Breast epithelium (tissue), 4 donors: ENCODE data around the gene ZSWIM6. TPM values are rescaled to one million over a fixed set of nuclear protein-coding genes. Genes with fewer than 3 reads are reported as not detected.

ENCODE experiments used
- DNase-seq, 2 donors: peaks; one replicate each; pipeline ENCODE4 v3.0.0-alpha.2; 2019; ENCODE audit warnings: low spot score in 2 of 2
- H3K27ac ChIP-seq, 2 donors: fragments of 200-600 bp; sonication (generic) in 1 of 2; one replicate each; pipeline ENCODE4 v1.5.1; 2016 to 2019; ENCODE audit warnings: mild to moderate bottlenecking in 1 of 2
- H3K27me3 ChIP-seq, 2 donors: fragments of 200-600 bp; sonication (generic) in 1 of 2; one replicate each; pipeline versions ENCODE4 v1.5.1 to v1.6.0; 2017 to 2019; ENCODE audit warnings: control low read depth in 1 of 2, mild to moderate bottlenecking in 1 of 2
- H3K36me3 ChIP-seq: fragments of 200-600 bp; one replicate; pipeline ENCODE4 v1.5.1; 2019
- H3K4me1 ChIP-seq, 2 donors: fragments of 200-600 bp; sonication (generic); one replicate each; pipeline ENCODE4 v1.5.1; 2016 to 2019; ENCODE audit warnings: control low read depth in 1 of 2
- H3K4me3 ChIP-seq, 3 donors: fragments of 200-600 bp; sonication (generic); 1 replicate in 2 of 3; 2 replicates in 1 of 3; pipeline ENCODE4 v1.5.1; 2016 to 2019; ENCODE audit warnings: mild to moderate bottlenecking in 3 of 3, moderate library complexity in 2 of 3
- H3K9me3 ChIP-seq, 2 donors: fragments of 200-600 bp; sonication (generic) in 1 of 2; one replicate each; pipeline ENCODE4 v1.5.1; 2016 to 2019; ENCODE audit warnings: control low read depth in 1 of 2
- CTCF ChIP-seq, 3 donors: fragments of 450-650 bp; IDR thresholded peaks; one replicate each; pipeline ENCODE4 v1.5.1; 2016 to 2017; ENCODE audit warnings: antibody characterized with exemption in 3 of 3, mild to moderate bottlenecking in 3 of 3, moderate library complexity in 3 of 3
- POLR2A ChIP-seq: fragments of 450-650 bp; IDR thresholded peaks from one replicate; pipeline ENCODE4 v1.6.1; 2016; ENCODE audit warnings: antibody characterized with exemption, mild to moderate bottlenecking, moderate library complexity
- POLR2AphosphoS5 ChIP-seq, 3 donors: sonication (generic); formaldehyde crosslinking; IDR thresholded peaks; one replicate each; pipeline ENCODE4 v1.6.1; 2017; ENCODE audit warnings: antibody characterized with exemption in 3 of 3
- intact Hi-C: fragments of 100-400 bp; cut with DNase I; formaldehyde crosslinking; loops from one replicate; pipeline ENCODE4 v1.15.1; 2023; ENCODE audit warnings: low total_unique reads
- total RNA-seq, 3 donors: library from RNA; depleted of rRNA; stranded (reverse); fragments of >200 nt; gene quantifications; one replicate each; pipeline ENCODE4 v1.1.0, GENCODE V29; 2016

Gene ZSWIM6
- total RNA-seq, 3 donors from 2014 or later: 10.2 to 16.8 (median 11.2) TPM

- H3K4me3 ChIP-seq: no peak overlapping the region
- H3K4me1 ChIP-seq: no peaks in the 10 kb centered on the region
- no peak for TF ChIP-seq CTCF (IDR thresholded peaks at IDR 0.05)
- TF ChIP-seq POLR2A: no peak
- TF ChIP-seq POLR2AphosphoS5 (IDR thresholded peaks at IDR 0.05): no peak
- H3K27me3 ChIP-seq: no peaks in the 10 kb centered on the region
- intact Hi-C loops: no loop called here
- H3K36me3 ChIP-seq: no peaks in the 10 kb centered on the region
- no peak overlapping the region for H3K27ac ChIP-seq
- H3K9me3 ChIP-seq: no peaks in the 10 kb centered on the region
- DNase-seq: no peak
Measured at GRCh38 chr5:61526207-61526519, 194.1 kb downstream of the ZSWIM6 start.

DNA sequence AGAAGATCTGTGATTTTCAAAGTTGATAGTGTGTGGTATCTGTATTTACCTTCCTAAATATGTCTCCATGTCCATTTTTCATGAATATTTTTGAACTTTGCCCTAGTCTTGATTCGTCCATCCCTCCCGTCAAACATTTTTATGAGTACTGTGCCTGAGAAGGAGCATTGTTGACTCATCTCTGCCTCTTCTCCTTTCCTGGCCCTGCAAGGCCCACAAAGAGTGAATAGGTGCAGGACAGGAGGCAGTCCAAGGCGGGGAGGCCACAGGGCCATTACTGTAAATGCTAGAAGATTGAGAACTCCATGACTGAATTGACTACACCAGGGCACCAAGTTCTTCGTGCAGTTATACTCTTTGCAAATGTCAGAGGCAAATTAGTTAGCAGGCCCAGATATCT lies 200.9 kb downstream of the ZSWIM6 start:
- Histone ChIP-seq H3K4me1 (no peaks in the 10 kb centered on the region), H3K27ac (no peak overlapping the region), H3K9me3 (no peaks in the 10 kb centered on the region), H3K36me3 (no peaks in the 10 kb centered on the region), H3K27me3 (no peaks in the 10 kb centered on the region), H3K4me3 (no peak overlapping the region)
- TF ChIP-seq CTCF (IDR thresholded peaks at IDR 0.05) (no peak), POLR2AphosphoS5 (IDR thresholded peaks at IDR 0.05) (no peak), POLR2A (no peak)
- intact Hi-C loops: no loop called here
- no peak for DNase-seq

- Histone ChIP-seq H3K27me3 (no peaks in the 10 kb centered on the region), H3K9me3 (no peaks in the 10 kb centered on the region), H3K4me1 (no peaks in the 10 kb centered on the region), H3K4me3 (no peak overlapping the region), H3K36me3 (no peaks in the 10 kb centered on the region), H3K27ac (no peak overlapping the region)
- TF ChIP-seq POLR2AphosphoS5 (IDR thresholded peaks at IDR 0.05): no peak
- no peak for TF ChIP-seq POLR2A
- TF ChIP-seq CTCF (IDR thresholded peaks at IDR 0.05): no peak
- intact Hi-C loops: no loop called here
- no peak for DNase-seq
Measured at GRCh38 chr5:61534481-61535267, 202.6 kb downstream of the ZSWIM6 start.

DNA sequence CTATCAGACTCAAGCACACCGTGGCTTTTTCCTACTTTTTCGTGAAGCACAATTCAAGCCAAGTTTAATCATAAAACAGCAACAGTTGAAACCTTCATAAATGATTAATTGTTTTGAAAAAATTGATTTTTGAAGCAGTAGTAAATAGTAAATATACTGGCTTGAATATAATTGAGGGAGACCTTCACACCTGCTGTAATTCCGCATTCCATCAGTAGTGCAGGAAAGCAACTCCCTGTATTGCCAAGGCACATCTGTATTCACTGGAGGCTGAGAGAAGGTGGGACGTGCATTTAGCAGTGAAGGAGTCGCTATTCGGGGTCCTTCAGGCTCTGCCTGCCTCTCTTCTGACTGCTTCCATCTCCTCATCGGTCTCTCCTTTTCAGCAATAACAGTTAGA lies 203.8 kb downstream of the ZSWIM6 start:
- intact Hi-C loops: no loop called here
- Histone ChIP-seq H3K4me1 (no peaks in the 10 kb centered on the region), H3K9me3 (no peaks in the 10 kb centered on the region), H3K4me3 (no peak overlapping the region), H3K27me3 (no peaks in the 10 kb centered on the region), H3K27ac (no peak overlapping the region), H3K36me3 (no peaks in the 10 kb centered on the region)
- DNase-seq: no peak
- TF ChIP-seq POLR2A (no peak), POLR2AphosphoS5 (IDR thresholded peaks at IDR 0.05) (no peak), CTCF (IDR thresholded peaks at IDR 0.05) (no peak)

DNA sequence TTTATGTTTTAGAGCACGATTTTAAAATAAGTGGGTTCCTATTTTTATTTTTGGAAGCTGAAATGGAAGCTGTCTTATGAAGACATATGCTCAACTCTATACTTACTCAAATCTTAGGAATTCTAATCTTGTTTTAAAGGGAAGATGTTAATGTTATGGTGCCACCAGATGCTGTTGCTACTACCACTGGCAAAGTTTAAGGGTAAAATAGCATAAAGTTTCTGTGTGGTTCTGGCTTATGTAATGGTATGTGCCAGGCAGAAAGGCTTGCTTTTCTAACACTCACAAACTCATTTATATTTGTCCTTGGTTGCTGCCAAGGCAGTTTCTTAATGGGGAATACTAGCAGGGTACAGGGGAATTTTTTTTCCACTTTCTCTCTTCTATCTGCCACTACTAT lies 204.9 kb downstream of the ZSWIM6 start:
- no peak for DNase-seq
- Histone ChIP-seq H3K27me3 (no peaks in the 10 kb centered on the region), H3K36me3 (no peaks in the 10 kb centered on the region), H3K27ac (no peak overlapping the region), H3K4me3 (no peak overlapping the region), H3K4me1 (no peaks in the 10 kb centered on the region), H3K9me3 (no peaks in the 10 kb centered on the region)
- intact Hi-C loops: no loop called here
- TF ChIP-seq CTCF (IDR thresholded peaks at IDR 0.05) (no peak), POLR2AphosphoS5 (IDR thresholded peaks at IDR 0.05) (no peak), POLR2A (no peak)
